SK-N-SH treated with all-trans-retinoic acid at 6 μM for 48 hours (cell line): Measurements from ENCODE around the gene SPRED3.

Experiments used
- ATAC-seq: fragments of 200-7000 bp; cut with Tn5 transposase; 3 replicates; pipeline ENCODE4 v1.9.1; 2020; ENCODE audit warnings: mild to moderate bottlenecking, moderate library complexity
- ARNTL ChIP-seq: fragments of 450-650 bp; formaldehyde crosslinking; IDR thresholded peaks from 2 replicates; pipeline ENCODE4 v1.5.0; 2020; ENCODE audit warnings: low read depth, mild to moderate bottlenecking, moderate library complexity, borderline replicate concordance
- BACH2 ChIP-seq: fragments of 250-450 bp; sonication (Bioruptor Pico); IDR thresholded peaks from 2 replicates; pipeline ENCODE4 v1.9.0; 2021; ENCODE audit warnings: mild to moderate bottlenecking, borderline replicate concordance
- CREB5 ChIP-seq: fragments of 250-450 bp; sonication (Bioruptor Pico); IDR thresholded peaks from 2 replicates; pipeline ENCODE4 v1.5.1; 2020; ENCODE audit warnings: low read depth, mild to moderate bottlenecking, moderate library complexity
- CSDC2 ChIP-seq: fragments of 250-450 bp; sonication (Bioruptor Pico); IDR thresholded peaks from 2 replicates; pipeline ENCODE4 v1.5.0; 2020; ENCODE audit warnings: mild to moderate bottlenecking, moderate library complexity
- CSRNP3 ChIP-seq: fragments of 250-450 bp; sonication (Bioruptor Pico); IDR thresholded peaks from 2 replicates; pipeline ENCODE4 v1.5.1; 2021; ENCODE audit warnings: mild to moderate bottlenecking, moderate library complexity
- ESRRG ChIP-seq: fragments of 250-450 bp; sonication (Bioruptor Pico); IDR thresholded peaks from 2 replicates; pipeline ENCODE4 v1.6.1; 2021; ENCODE audit warnings: mild to moderate bottlenecking
- GLIS3 ChIP-seq: fragments of 250-450 bp; sonication (Bioruptor Pico); IDR thresholded peaks from 2 replicates; pipeline ENCODE4 v1.5.0; 2020; ENCODE audit warnings: mild to moderate bottlenecking, moderate library complexity
- PATZ1 ChIP-seq: fragments of 250-450 bp; sonication (Bioruptor Pico); IDR thresholded peaks from 2 replicates; pipeline ENCODE4 v1.8.0; 2020; ENCODE audit warnings: mild to moderate bottlenecking, moderate library complexity, borderline replicate concordance
- POU6F1 ChIP-seq: fragments of 250-450 bp; sonication (Bioruptor Pico); IDR thresholded peaks from 2 replicates; pipeline ENCODE4 v1.8.0; 2021; ENCODE audit warnings: low read depth, mild to moderate bottlenecking, moderate library complexity, borderline replicate concordance
- RARB ChIP-seq: fragments of 250-450 bp; sonication (Bioruptor Pico); IDR thresholded peaks from 2 replicates; pipeline ENCODE4 v1.8.0; 2021; ENCODE audit warnings: mild to moderate bottlenecking, moderate library complexity
- TCF4 ChIP-seq: fragments of 250-450 bp; sonication (Bioruptor Pico); IDR thresholded peaks from 2 replicates; pipeline ENCODE4 v1.8.0; 2021; ENCODE audit warnings: mild to moderate bottlenecking, moderate library complexity, borderline replicate concordance
- TOX ChIP-seq: fragments of 250-450 bp; sonication (Bioruptor Pico); IDR thresholded peaks from 2 replicates; pipeline ENCODE4 v1.8.0; 2021; ENCODE audit warnings: mild to moderate bottlenecking, moderate library complexity, borderline replicate concordance
- TSHZ2 ChIP-seq: fragments of 250-450 bp; sonication (Bioruptor Pico); IDR thresholded peaks from 2 replicates; pipeline ENCODE4 v1.5.0; 2020; ENCODE audit warnings: mild to moderate bottlenecking, moderate library complexity
- ZC3H10 ChIP-seq: fragments of 250-450 bp; sonication (Bioruptor Pico); IDR thresholded peaks from 2 replicates; pipeline ENCODE4 v1.5.1; 2021; ENCODE audit warnings: mild to moderate bottlenecking, moderate library complexity
- ZFP3 ChIP-seq: fragments of 250-450 bp; sonication (Bioruptor Pico); IDR thresholded peaks from 2 replicates; pipeline ENCODE4 v1.5.0; 2020; ENCODE audit warnings: mild to moderate bottlenecking, moderate library complexity
- ZFP30 ChIP-seq: fragments of 450-650 bp; formaldehyde crosslinking; IDR thresholded peaks from 2 replicates; pipeline ENCODE4 v1.5.0; 2022; ENCODE audit warnings: mild to moderate bottlenecking, moderate library complexity
- ZNF70 ChIP-seq: fragments of 450-650 bp; formaldehyde crosslinking; IDR thresholded peaks from 2 replicates; pipeline ENCODE4 v1.5.0; 2020; ENCODE audit warnings: mild to moderate bottlenecking, moderate library complexity
- ZNF8 ChIP-seq: fragments of 450-650 bp; formaldehyde crosslinking; IDR thresholded peaks from 2 replicates; pipeline ENCODE4 v1.5.0; 2020; ENCODE audit warnings: mild to moderate bottlenecking, moderate library complexity

SPRED3 gene

GRCh38 chr19:38374332-38375097 is 14.0 kb upstream of the SPRED3 start, which contains the start of gene PSMD8:
Gene PSMD8 (plus strand): TSS chr19:38374571. CDS start chr19:38374602, 31 bp downstream.
- peak; percentile 98 for ATAC-seq
- TF ChIP-seq ZFP30 (CRISPR knock-in tag) (no peak), ZFP3 (CRISPR knock-in tag) (no peak), ZNF8 (CRISPR knock-in tag) (no peak), TOX (CRISPR knock-in tag) (no peak), TCF4 (no peak), TSHZ2 (CRISPR knock-in tag) (peak; percentile 62; the same call in 1 of the 2 replicates), PATZ1 (CRISPR knock-in tag) (no peak), GLIS3 (CRISPR knock-in tag) (no peak), RARB (CRISPR knock-in tag) (no peak), ESRRG (CRISPR knock-in tag) (0 out of 2 replicates have a peak, but pooled peaks have one; percentile 17), BACH2 (CRISPR knock-in tag) (no peak), ZC3H10 (CRISPR knock-in tag) (no peak), ZNF70 (CRISPR knock-in tag) (no peak), CSDC2 (CRISPR knock-in tag) (no peak), CSRNP3 (CRISPR knock-in tag) (no peak), ARNTL (CRISPR knock-in tag) (no peak), CREB5 (CRISPR knock-in tag) (no peak)

GRCh38 chr19:38375098-38375493 is 13.4 kb upstream of the SPRED3 start:
- ATAC-seq: peak; percentile 46

More at GRCh38 chr19:38375098-38375493, 13.4 kb upstream of the SPRED3 start:
- TF ChIP-seq TCF4: no peak
- no peak for TF ChIP-seq BACH2 (CRISPR knock-in tag)
- no peak for TF ChIP-seq CSDC2 (CRISPR knock-in tag)
- TF ChIP-seq CSRNP3 (CRISPR knock-in tag): no peak
- no peak for TF ChIP-seq PATZ1 (CRISPR knock-in tag)
- no peak for TF ChIP-seq ZFP3 (CRISPR knock-in tag)
- TF ChIP-seq POU6F1 (CRISPR knock-in tag): no peak
